ENCODE measurements around the gene TYW1.
"Not testable (repeated sequence)": the region's sequence is repeated elsewhere in the genome, so short reads cannot be mapped to it uniquely, and the experiment has no call there.

GRCh38 chr7:67128257-67128656 lies 131.6 kb downstream of the TYW1 start:
- TF ChIP-seq, protein P1, sequence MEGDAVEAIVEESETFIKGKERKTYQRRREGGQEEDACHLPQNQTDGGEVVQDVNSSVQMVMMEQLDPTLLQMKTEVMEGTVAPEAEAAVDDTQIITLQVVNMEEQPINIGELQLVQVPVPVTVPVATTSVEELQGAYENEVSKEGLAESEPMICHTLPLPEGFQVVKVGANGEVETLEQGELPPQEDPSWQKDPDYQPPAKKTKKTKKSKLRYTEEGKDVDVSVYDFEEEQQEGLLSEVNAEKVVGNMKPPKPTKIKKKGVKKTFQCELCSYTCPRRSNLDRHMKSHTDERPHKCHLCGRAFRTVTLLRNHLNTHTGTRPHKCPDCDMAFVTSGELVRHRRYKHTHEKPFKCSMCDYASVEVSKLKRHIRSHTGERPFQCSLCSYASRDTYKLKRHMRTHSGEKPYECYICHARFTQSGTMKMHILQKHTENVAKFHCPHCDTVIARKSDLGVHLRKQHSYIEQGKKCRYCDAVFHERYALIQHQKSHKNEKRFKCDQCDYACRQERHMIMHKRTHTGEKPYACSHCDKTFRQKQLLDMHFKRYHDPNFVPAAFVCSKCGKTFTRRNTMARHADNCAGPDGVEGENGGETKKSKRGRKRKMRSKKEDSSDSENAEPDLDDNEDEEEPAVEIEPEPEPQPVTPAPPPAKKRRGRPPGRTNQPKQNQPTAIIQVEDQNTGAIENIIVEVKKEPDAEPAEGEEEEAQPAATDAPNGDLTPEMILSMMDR (IDR thresholded peaks at IDR 0.05) = not testable (repeated sequence)
- TF ChIP-seq EZH2phosphoT487, EZH2 (IDR thresholded peaks at IDR 0.05): not testable (repeated sequence)

Data from neural progenitor cell (in vitro differentiated cells).